GM19463 (cell line): ENCODE data around the gene C10orf67.
"Not testable (repeated sequence)": the region's sequence is repeated elsewhere in the genome, so short reads cannot be mapped to it uniquely, and the experiment has no call there.

Experiments used
- ATAC-seq: cut with Tn5 transposase; IDR thresholded peaks from one replicate; pipeline ENCODE4 v1.9.1; 2021; ENCODE audit warnings: mild to moderate bottlenecking, moderate library complexity; ENCODE audit not compliant: unreplicated experiment

C10orf67 gene

GRCh38 chr10:23280419-23281043 is 64.1 kb downstream of the C10orf67 start:
- no peak for ATAC-seq

- ATAC-seq, result no peak
These were observed 69.2 kb downstream of the C10orf67 start for GRCh38 chr10:23275355-23275754.

- ATAC-seq, result not testable (repeated sequence)
These were observed 70.4 kb downstream of the C10orf67 start for GRCh38 chr10:23274179-23274578.

- ATAC-seq, result no peak
These were observed 74.1 kb downstream of the C10orf67 start for GRCh38 chr10:23270531-23270930.

GRCh38 chr10:23263441-23264164 is 81.0 kb downstream of the C10orf67 start:
- ATAC-seq, result no peak

GRCh38 chr10:23262928-23263327 is 81.7 kb downstream of the C10orf67 start:
- ATAC-seq, result no peak

- no peak for ATAC-seq
These were observed 86.1 kb downstream of the C10orf67 start for GRCh38 chr10:23258516-23258915.

- ATAC-seq, result no peak
These were observed 90.8 kb downstream of the C10orf67 start for GRCh38 chr10:23253780-23254179.

- not testable (repeated sequence) for ATAC-seq
These were observed 91.7 kb downstream of the C10orf67 start for GRCh38 chr10:23252859-23253258.

- not testable (repeated sequence) for ATAC-seq
These were observed 102.8 kb downstream of the C10orf67 start for GRCh38 chr10:23241779-23242178.

GRCh38 chr10:23238015-23238414 is 106.6 kb downstream of the C10orf67 start:
- ATAC-seq, result no peak

GRCh38 chr10:23230582-23230981 is 114.0 kb downstream of the C10orf67 start:
- ATAC-seq, result no peak

GRCh38 chr10:23217471-23217870 is 127.1 kb downstream of the C10orf67 start:
- no peak for ATAC-seq

GRCh38 chr10:23205972-23206642 is 138.5 kb downstream of the C10orf67 start:
- no peak for ATAC-seq

GRCh38 chr10:23204773-23205172 is 139.8 kb downstream of the C10orf67 start:
- no peak for ATAC-seq

GRCh38 chr10:23203369-23204325 is 140.9 kb downstream of the C10orf67 start:
- ATAC-seq, result no peak

- ATAC-seq, result no peak
These were observed 141.8 kb downstream of the C10orf67 start for GRCh38 chr10:23202779-23203178.

- ATAC-seq, result no peak
These were observed 142.8 kb downstream of the C10orf67 start for GRCh38 chr10:23201837-23202236.

GRCh38 chr10:23200997-23201652 is 143.5 kb downstream of the C10orf67 start:
- ATAC-seq, result no peak

GRCh38 chr10:23200586-23200985 is 144.0 kb downstream of the C10orf67 start:
- no peak for ATAC-seq
